ENCODE measurements around the gene CSRNP3. TPM values are rescaled to one million over a fixed set of nuclear protein-coding genes. Genes with fewer than 3 reads are reported as not detected.

Gene CSRNP3
- total RNA-seq, 1 donor from 2014 or later, result 1.5 TPM

GRCh38 chr2:165452327-165452726 lies 17.2 kb upstream of the CSRNP3 start:
- Mint-ChIP-seq H3K27ac (ENCODE audit: unreplicated experiment) (no peak overlapping the region), H3K27me3 (ENCODE audit: unreplicated experiment) (peaks cover 9% of the 10 kb centered on the region), H3K9me3 (ENCODE audit: unreplicated experiment) (peaks cover 4% of the 10 kb centered on the region), H3K4me1 (ENCODE audit: unreplicated experiment) (no peaks in the 10 kb centered on the region), H3K36me3 (ENCODE audit: unreplicated experiment) (no peaks in the 10 kb centered on the region), H3K4me3 (ENCODE audit: unreplicated experiment) (no peak overlapping the region)
- no peak for TF ChIP-seq CTCF (IDR thresholded peaks at IDR 0.05)
- DNase-seq (ENCODE audit: extremely low spot score, unreplicated experiment), result no peak

- DNase-seq (ENCODE audit: extremely low spot score, unreplicated experiment), result no peak
- TF ChIP-seq CTCF (IDR thresholded peaks at IDR 0.05), result no peak
- Mint-ChIP-seq H3K4me1 (ENCODE audit: unreplicated experiment) (no peaks in the 10 kb centered on the region), H3K27ac (ENCODE audit: unreplicated experiment) (no peak overlapping the region), H3K36me3 (ENCODE audit: unreplicated experiment) (no peaks in the 10 kb centered on the region), H3K4me3 (ENCODE audit: unreplicated experiment) (no peak overlapping the region), H3K9me3 (ENCODE audit: unreplicated experiment) (peaks cover 4% of the 10 kb centered on the region), H3K27me3 (ENCODE audit: unreplicated experiment) (peaks cover 9% of the 10 kb centered on the region)
Observed at GRCh38 chr2:165453561-165454094, 15.9 kb upstream of the CSRNP3 start.

GRCh38 chr2:165454905-165455304 lies 14.6 kb upstream of the CSRNP3 start:
- peaks cover 14% of the 10 kb centered on the region for H3K27me3 Mint-ChIP-seq (ENCODE audit: unreplicated experiment)
- DNase-seq (ENCODE audit: extremely low spot score, unreplicated experiment), result no peak
- H3K4me1 Mint-ChIP-seq (ENCODE audit: unreplicated experiment), result no peaks in the 10 kb centered on the region
- TF ChIP-seq CTCF (IDR thresholded peaks at IDR 0.05), result no peak
- H3K36me3 Mint-ChIP-seq (ENCODE audit: unreplicated experiment), result no peaks in the 10 kb centered on the region
- no peak overlapping the region for H3K4me3 Mint-ChIP-seq (ENCODE audit: unreplicated experiment)
- no peak overlapping the region for H3K27ac Mint-ChIP-seq (ENCODE audit: unreplicated experiment)
- H3K9me3 Mint-ChIP-seq (ENCODE audit: unreplicated experiment), result peaks cover 4% of the 10 kb centered on the region

GRCh38 chr2:165456027-165456426 lies 13.5 kb upstream of the CSRNP3 start:
- no peak for DNase-seq (ENCODE audit: extremely low spot score, unreplicated experiment)
- peaks cover 4% of the 10 kb centered on the region for H3K9me3 Mint-ChIP-seq (ENCODE audit: unreplicated experiment)
- H3K4me1 Mint-ChIP-seq (ENCODE audit: unreplicated experiment), result no peaks in the 10 kb centered on the region
- no peak overlapping the region for H3K4me3 Mint-ChIP-seq (ENCODE audit: unreplicated experiment)
- peaks cover 17% of the 10 kb centered on the region for H3K27me3 Mint-ChIP-seq (ENCODE audit: unreplicated experiment)
- H3K27ac Mint-ChIP-seq (ENCODE audit: unreplicated experiment), result no peak overlapping the region
- H3K36me3 Mint-ChIP-seq (ENCODE audit: unreplicated experiment), result no peaks in the 10 kb centered on the region
- no peak for TF ChIP-seq CTCF (IDR thresholded peaks at IDR 0.05)

GRCh38 chr2:165462443-165462842 lies 7.1 kb upstream of the CSRNP3 start:
- Mint-ChIP-seq H3K4me1 (ENCODE audit: unreplicated experiment) (no peaks in the 10 kb centered on the region), H3K4me3 (ENCODE audit: unreplicated experiment) (no peak overlapping the region), H3K36me3 (ENCODE audit: unreplicated experiment) (no peaks in the 10 kb centered on the region), H3K27me3 (ENCODE audit: unreplicated experiment) (peaks cover 15% of the 10 kb centered on the region), H3K27ac (ENCODE audit: unreplicated experiment) (no peak overlapping the region), H3K9me3 (ENCODE audit: unreplicated experiment) (no peaks in the 10 kb centered on the region)
- DNase-seq (ENCODE audit: extremely low spot score, unreplicated experiment), result no peak
- TF ChIP-seq CTCF (IDR thresholded peaks at IDR 0.05), result no peak
